ENCODE results near the gene CTSO. TPM values are rescaled to one million over a fixed set of nuclear protein-coding genes. Genes with fewer than 3 reads are reported as not detected.

CTSO gene
- total RNA-seq, 1 experiment from 2014 or later = 0.81 TPM

DNA sequence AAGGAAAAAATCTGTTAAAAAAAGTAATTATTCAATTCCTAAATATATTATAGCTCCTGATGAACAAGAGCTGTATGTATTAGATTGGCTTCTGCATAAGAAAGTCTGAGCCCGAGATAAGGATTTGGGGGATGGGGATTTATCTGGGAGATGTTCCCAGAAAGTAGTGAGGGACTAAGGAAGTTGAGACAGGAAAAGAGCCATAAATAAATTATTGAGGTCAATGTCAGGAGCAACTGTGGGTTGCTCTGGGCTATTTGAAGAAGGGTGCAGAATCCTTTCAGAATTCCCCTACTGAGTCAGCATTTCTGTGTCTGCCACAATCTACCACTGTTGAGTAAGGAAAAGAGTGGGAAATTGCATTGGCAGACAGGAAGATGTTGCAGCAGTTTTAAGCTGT, 53.3 kb downstream of the CTSO start:
- Histone ChIP-seq H3K9ac (ENCODE audit: extremely low read depth, insufficient read length, low read length) (no peak overlapping the region), H4K8ac (replicated peaks; ENCODE audit: insufficient read length, low read depth, low read length) (no peak overlapping the region), H3K4me2 (ENCODE audit: insufficient read depth, insufficient read length, low read length) (no peak overlapping the region), H3K56ac (ENCODE audit: insufficient read length, low read depth, low read length) (no peak overlapping the region), H3K23me2 (ENCODE audit: insufficient read length, low read depth, low read length, poor library complexity, severe bottlenecking) (no peaks in the 10 kb centered on the region), H3K27me3 (ENCODE audit: insufficient read depth, low read length) (no peaks in the 10 kb centered on the region), H3K4me1 (ENCODE audit: insufficient read depth, low read length) (peaks cover 4% of the 10 kb centered on the region; the same call in 1 of the 2 replicates), H3K79me2 (ENCODE audit: insufficient read depth, low read length) (no peaks in the 10 kb centered on the region), H3K4ac (ENCODE audit: low read depth, low read length) (no peak overlapping the region), H3T11ph (ENCODE audit: low read length) (no peak overlapping the region), H3K9me3 (ENCODE audit: control insufficient read depth, low read depth, low read length) (no peaks in the 10 kb centered on the region), H3K79me1 (ENCODE audit: insufficient read depth, low read depth, low read length, poor library complexity, severe bottlenecking) (no peaks in the 10 kb centered on the region), H4K91ac (ENCODE audit: insufficient read length, low read depth, low read length) (no peak overlapping the region), H3K14ac (ENCODE audit: insufficient read depth, low read length) (no peak overlapping the region), H2BK15ac (ENCODE audit: low read depth, low read length) (no peak overlapping the region), H4K5ac (ENCODE audit: insufficient read length, low read depth, low read length) (no peak overlapping the region), H4K20me1 (ENCODE audit: control insufficient read depth, insufficient read depth, insufficient read length) (no peaks in the 10 kb centered on the region), H2AFZ (ENCODE audit: low read length) (no peak overlapping the region), H2BK120ac (ENCODE audit: low read depth, low read length, poor library complexity, severe bottlenecking) (no peak overlapping the region), H2AK5ac (ENCODE audit: insufficient read length, low read length) (no peak overlapping the region), H2BK12ac (ENCODE audit: insufficient read length, low read depth, low read length) (no peak overlapping the region), H3K23ac (ENCODE audit: insufficient read length, low read depth, low read length) (no peak overlapping the region), H2BK20ac (ENCODE audit: low read depth, low read length, poor library complexity, severe bottlenecking) (no peak overlapping the region), H2BK5ac (ENCODE audit: insufficient read length, low read length) (no peak overlapping the region), H3K18ac (ENCODE audit: insufficient read length, low read depth, low read length) (no peak overlapping the region), H3K27ac (ENCODE audit: insufficient read length, low read depth, low read length) (peak overlapping the region; percentile 45)
- WGBS (ENCODE audit: extremely low coverage, insufficient read length, low lambda C conversion rate) = no CpG with 5 or more reads among the region's 1 CpG
- H3K9me3 Mint-ChIP-seq = peaks cover 6 to 16% of the 10 kb centered on the region in 2 experiments; a peak in 4 of 5 replicates
- TF ChIP-seq, protein P1, sequence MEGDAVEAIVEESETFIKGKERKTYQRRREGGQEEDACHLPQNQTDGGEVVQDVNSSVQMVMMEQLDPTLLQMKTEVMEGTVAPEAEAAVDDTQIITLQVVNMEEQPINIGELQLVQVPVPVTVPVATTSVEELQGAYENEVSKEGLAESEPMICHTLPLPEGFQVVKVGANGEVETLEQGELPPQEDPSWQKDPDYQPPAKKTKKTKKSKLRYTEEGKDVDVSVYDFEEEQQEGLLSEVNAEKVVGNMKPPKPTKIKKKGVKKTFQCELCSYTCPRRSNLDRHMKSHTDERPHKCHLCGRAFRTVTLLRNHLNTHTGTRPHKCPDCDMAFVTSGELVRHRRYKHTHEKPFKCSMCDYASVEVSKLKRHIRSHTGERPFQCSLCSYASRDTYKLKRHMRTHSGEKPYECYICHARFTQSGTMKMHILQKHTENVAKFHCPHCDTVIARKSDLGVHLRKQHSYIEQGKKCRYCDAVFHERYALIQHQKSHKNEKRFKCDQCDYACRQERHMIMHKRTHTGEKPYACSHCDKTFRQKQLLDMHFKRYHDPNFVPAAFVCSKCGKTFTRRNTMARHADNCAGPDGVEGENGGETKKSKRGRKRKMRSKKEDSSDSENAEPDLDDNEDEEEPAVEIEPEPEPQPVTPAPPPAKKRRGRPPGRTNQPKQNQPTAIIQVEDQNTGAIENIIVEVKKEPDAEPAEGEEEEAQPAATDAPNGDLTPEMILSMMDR (conservative IDR thresholded peaks at IDR 0.05) = no peak
- no peaks in the 10 kb centered on the region for H3K27me3 Mint-ChIP-seq (ENCODE audit: low read depth)
- peaks cover 16 to 17% of the 10 kb centered on the region in 2 experiments for H3K4me1 Mint-ChIP-seq
- no peak for DNase-seq
- H3K36me3 Mint-ChIP-seq (ENCODE audit: insufficient read depth in 1 of 3, low read depth in 3 of 3) = peaks cover 5 to 9% (median 7%) of the 10 kb centered on the region in 3 experiments; a peak in 4 of 7 replicates
- peak overlapping the region in 1 of 3 experiments; percentile 57; a peak in 1 of 7 replicates for H3K27ac Mint-ChIP-seq
- no peak overlapping the region for H3K4me3 Mint-ChIP-seq

All from H9 (cell line).